Common myeloid progenitor, CD34-positive (primary cell): ENCODE data around the gene CSMD2.
A peak's percentile ranks its signal among the peaks of the same experiment; 100 is the strongest.

ENCODE experiments used
- CTCF ChIA-PET: fragments of 350-600 bp; sonication (Branson Sonifier 250); formaldehyde crosslinking; loops from one replicate; lab custom pipeline; 2021; ENCODE audit warnings: antibody characterized with exemption; lab: Charles Lee
- POLR2A ChIA-PET: fragments of 350-600 bp; sonication (Branson Sonifier 250); formaldehyde crosslinking; loops from one replicate; lab custom pipeline; 2021; ENCODE audit warnings: antibody characterized with exemption; lab: Charles Lee
- DNase-seq, 3 donors: peaks; one replicate each; pipeline versions ENCODE4 v3.0.0 to v3.0.0-alpha.2; 2013
- H3K27ac ChIP-seq, 2 experiments: 1 replicate in 1 of 2; 2 replicates in 1 of 2; pipeline ENCODE4 v1.7.0; 2013; ENCODE audit warnings: inconsistent platforms in 2 of 2, low read length in 2 of 2, mild to moderate bottlenecking in 2 of 2, low read depth in 1 of 2, moderate library complexity in 1 of 2; ENCODE audit not compliant: severe bottlenecking in 2 of 2, insufficient read depth in 1 of 2, poor library complexity in 1 of 2
- H3K27me3 ChIP-seq, 5 experiments: replicated peaks in 2 of 5; 1 replicate in 3 of 5; 2 replicates in 2 of 5; pipeline versions ENCODE4 v1.6.1 to v1.7.0; 2013; ENCODE audit warnings: low read length in 4 of 5, mild to moderate bottlenecking in 2 of 5, moderate library complexity in 2 of 5, inconsistent platforms in 1 of 5; ENCODE audit not compliant: insufficient read depth in 5 of 5, control insufficient read depth in 4 of 5
- H3K36me3 ChIP-seq, 4 experiments: 1 replicate in 2 of 4; 2 replicates in 2 of 4; pipeline versions ENCODE4 v1.6.1 to v1.7.0; 2013; ENCODE audit warnings: low read length in 3 of 4, control low read depth in 1 of 4, mild to moderate bottlenecking in 1 of 4; ENCODE audit not compliant: control insufficient read depth in 4 of 4, insufficient read depth in 4 of 4
- H3K4me1 ChIP-seq, 4 experiments: 1 replicate in 3 of 4; 2 replicates in 1 of 4; pipeline versions ENCODE4 v1.6.1 to v1.7.1; 2013; ENCODE audit warnings: low read length in 3 of 4, mild to moderate bottlenecking in 3 of 4, control low read depth in 1 of 4, inconsistent platforms in 1 of 4, moderate library complexity in 1 of 4; ENCODE audit not compliant: control insufficient read depth in 4 of 4, insufficient read depth in 4 of 4; ENCODE audit errors: control extremely low read depth in 1 of 4
- H3K4me3 ChIP-seq, 7 experiments: 1 replicate in 4 of 7; 2 replicates in 3 of 7; pipeline versions ENCODE4 v1.5.1 to v1.7.0; 2013; ENCODE audit warnings: mild to moderate bottlenecking in 7 of 7, low read length in 6 of 7, moderate library complexity in 6 of 7, inconsistent platforms in 2 of 7, low read depth in 2 of 7, control low read depth in 1 of 7; ENCODE audit not compliant: insufficient read depth in 4 of 7, control insufficient read depth in 1 of 7; ENCODE audit errors: extremely low read depth in 1 of 7
- H3K9me3 ChIP-seq, 5 experiments: 1 replicate in 4 of 5; 2 replicates in 1 of 5; pipeline versions ENCODE4 v1.6.1 to v1.7.1; 2013; ENCODE audit warnings: low read length in 4 of 5, mild to moderate bottlenecking in 2 of 5, inconsistent platforms in 1 of 5, low read depth in 1 of 5, moderate library complexity in 1 of 5; ENCODE audit not compliant: control insufficient read depth in 4 of 5, insufficient read depth in 2 of 5; ENCODE audit errors: control extremely low read depth in 1 of 5
- WGBS: methylation state at CpG from one replicate; pipeline ENCODE4 v1.1.5; 2013; ENCODE audit not compliant: insufficient coverage; 5-methylcytosine and 5-hydroxymethylcytosine counted together

Gene CSMD2

GRCh38 chr1:33682371-33682770 is 482.7 kb downstream of the CSMD2 start:
- H3K4me1 ChIP-seq, result no peaks in the 10 kb centered on the region
- peaks cover 0 to 2% (median 0%) of the 10 kb centered on the region in 5 experiments for H3K9me3 ChIP-seq
- ChIA-PET CTCF (no interaction called here), POLR2A (no interaction called here)
- no peak for DNase-seq
- no peak overlapping the region for H3K27ac ChIP-seq
- WGBS, result no CpG with 5 or more reads among the region's 2 CpGs
- peaks cover 3 to 24% (median 6%) of the 10 kb centered on the region in 5 experiments for H3K27me3 ChIP-seq
- no peaks in the 10 kb centered on the region for H3K36me3 ChIP-seq
- H3K4me3 ChIP-seq, result no peak overlapping the region

GRCh38 chr1:33680281-33680840 is 484.7 kb downstream of the CSMD2 start:
- ChIA-PET CTCF (no interaction called here), POLR2A (no interaction called here)
- Histone ChIP-seq H3K4me1 (no peaks in the 10 kb centered on the region), H3K36me3 (no peaks in the 10 kb centered on the region), H3K27me3 (peaks cover 0 to 10% (median 6%) of the 10 kb centered on the region in 5 experiments), H3K9me3 (peaks cover 0 to 2% (median 0%) of the 10 kb centered on the region in 5 experiments), H3K27ac (no peak overlapping the region), H3K4me3 (no peak overlapping the region)
- 92% methylated on average over 7 of the region's 7 CpGs for WGBS
- DNase-seq, result no peak

GRCh38 chr1:33670567-33670966 is 494.5 kb downstream of the CSMD2 start:
- Histone ChIP-seq H3K9me3 (peaks cover 0 to 9% (median 0%) of the 10 kb centered on the region in 5 experiments), H3K4me3 (no peak overlapping the region), H3K27ac (no peak overlapping the region), H3K27me3 (peaks cover 0 to 11% (median 6%) of the 10 kb centered on the region in 5 experiments), H3K36me3 (no peaks in the 10 kb centered on the region), H3K4me1 (no peaks in the 10 kb centered on the region)
- no peak for DNase-seq
- ChIA-PET POLR2A (no interaction called here), CTCF (no interaction called here)
- WGBS, result 90% methylated on average over 1 of the region's 1 CpG

- H3K27me3 ChIP-seq, result peaks cover 0 to 13% (median 8%) of the 10 kb centered on the region in 5 experiments
- 50% methylated on average over 2 of the region's 3 CpGs for WGBS
- no peak overlapping the region for H3K27ac ChIP-seq
- no peak for DNase-seq
- H3K9me3 ChIP-seq, result peaks cover 0 to 9% (median 0%) of the 10 kb centered on the region in 5 experiments
- POLR2A ChIA-PET, result interaction anchor here (0.6 kb wide), 1 partner anchor 79 kb away, joined by 10 read pairs; no protein-coding TSS in a partner anchor
- no peaks in the 10 kb centered on the region for H3K4me1 ChIP-seq
- CTCF ChIA-PET, result no interaction called here
- H3K36me3 ChIP-seq, result no peaks in the 10 kb centered on the region
- H3K4me3 ChIP-seq, result no peak overlapping the region
Measured at GRCh38 chr1:33668695-33669094, 496.3 kb downstream of the CSMD2 start.

- 84% methylated on average over 13 of the region's 14 CpGs for WGBS
- Histone ChIP-seq H3K9me3 (peaks cover 0 to 9% (median 0%) of the 10 kb centered on the region in 5 experiments), H3K4me1 (no peaks in the 10 kb centered on the region), H3K27ac (no peak overlapping the region), H3K27me3 (peaks cover 0 to 17% (median 8%) of the 10 kb centered on the region in 5 experiments), H3K36me3 (no peaks in the 10 kb centered on the region), H3K4me3 (no peak overlapping the region)
- ChIA-PET CTCF (no interaction called here), POLR2A (no interaction called here)
- peak in 1 of 3 donors; percentile 5 for DNase-seq
Measured at GRCh38 chr1:33667386-33668282, 497.4 kb downstream of the CSMD2 start.

- ChIA-PET CTCF (no interaction called here), POLR2A (no interaction called here)
- H3K4me3 ChIP-seq, result no peak overlapping the region
- no peaks in the 10 kb centered on the region for H3K4me1 ChIP-seq
- DNase-seq, result no peak
- 93% methylated on average over 4 of the region's 5 CpGs for WGBS
- peaks cover 0 to 19% (median 8%) of the 10 kb centered on the region in 5 experiments for H3K27me3 ChIP-seq
- H3K36me3 ChIP-seq, result no peaks in the 10 kb centered on the region
- H3K9me3 ChIP-seq, result peaks cover 0 to 8% (median 0%) of the 10 kb centered on the region in 5 experiments
- H3K27ac ChIP-seq, result no peak overlapping the region
Measured at GRCh38 chr1:33666616-33667015, 498.4 kb downstream of the CSMD2 start.
